ENCODE data around the gene RNGTT. TPM values are rescaled to one million over a fixed set of nuclear protein-coding genes. Genes with fewer than 3 reads are reported as not detected.
"Not testable (repeated sequence)": the region's sequence is repeated elsewhere in the genome, so short reads cannot be mapped to it uniquely, and the experiment has no call there.

RNGTT gene
- total RNA-seq, 2 donors from 2014 or later: 18.1 to 18.2 TPM

DNA sequence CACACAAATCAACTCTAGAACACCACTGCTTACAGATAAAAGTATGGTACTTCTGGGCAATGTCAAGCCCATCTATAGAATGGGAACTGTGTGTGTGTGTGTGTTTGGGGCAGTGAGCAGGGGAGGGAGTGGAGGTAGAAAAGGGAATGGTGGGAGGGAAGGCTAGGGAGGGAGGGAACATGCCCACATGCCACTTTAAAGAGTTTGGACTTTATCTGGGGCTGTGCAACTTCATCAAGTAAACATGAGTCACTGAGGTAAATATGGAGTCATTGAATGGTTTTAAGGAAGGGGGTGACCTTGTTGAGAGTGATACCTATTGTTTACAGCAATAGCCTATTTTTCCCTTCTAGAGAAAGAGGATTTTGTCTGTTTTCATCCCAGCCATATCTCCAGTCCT lies 22.5 kb upstream of the RNGTT start:
- H3K4me1 Mint-ChIP-seq (ENCODE audit: low read depth): no peaks in the 10 kb centered on the region
- no peaks in the 10 kb centered on the region for H3K27me3 Mint-ChIP-seq (ENCODE audit: low read depth)
- no peaks in the 10 kb centered on the region for H3K36me3 Mint-ChIP-seq (ENCODE audit: insufficient read depth in 2 of 2)
- no peak overlapping the region for H3K4me3 Mint-ChIP-seq
- ATAC-seq (replicated peaks in 1 of 2) (no peak), DNase-seq (no peak)
- H3K9me3 Mint-ChIP-seq: no peaks in the 10 kb centered on the region
- H3K27ac Mint-ChIP-seq: no peak overlapping the region

GRCh38 chr6:88984606-88985005 lies 21.2 kb upstream of the RNGTT start:
- Mint-ChIP-seq H3K4me1 (ENCODE audit: low read depth) (no peaks in the 10 kb centered on the region), H3K36me3 (ENCODE audit: insufficient read depth in 2 of 2) (no peaks in the 10 kb centered on the region), H3K9me3 (no peaks in the 10 kb centered on the region), H3K4me3 (no peak overlapping the region), H3K27me3 (ENCODE audit: low read depth) (no peaks in the 10 kb centered on the region), H3K27ac (no peak overlapping the region)
- DNase-seq: no peak
- ATAC-seq (replicated peaks in 1 of 2): no peak

GRCh38 chr6:88984152-88984551 lies 20.7 kb upstream of the RNGTT start:
- DNase-seq: no peak
- H3K36me3 Mint-ChIP-seq (ENCODE audit: insufficient read depth in 2 of 2): no peaks in the 10 kb centered on the region
- H3K27ac Mint-ChIP-seq: no peak overlapping the region
- H3K4me1 Mint-ChIP-seq (ENCODE audit: low read depth): no peaks in the 10 kb centered on the region
- no peak for ATAC-seq (replicated peaks in 1 of 2)
- no peak overlapping the region for H3K4me3 Mint-ChIP-seq
- no peaks in the 10 kb centered on the region for H3K27me3 Mint-ChIP-seq (ENCODE audit: low read depth)
- H3K9me3 Mint-ChIP-seq: no peaks in the 10 kb centered on the region

- Mint-ChIP-seq H3K4me3 (no peak overlapping the region), H3K4me1 (ENCODE audit: low read depth) (no peaks in the 10 kb centered on the region), H3K27ac (no peak overlapping the region), H3K36me3 (ENCODE audit: insufficient read depth in 2 of 2) (no peaks in the 10 kb centered on the region), H3K27me3 (ENCODE audit: low read depth) (no peaks in the 10 kb centered on the region), H3K9me3 (no peaks in the 10 kb centered on the region)
- no peak for ATAC-seq (replicated peaks in 1 of 2)
- DNase-seq: no peak
Observed at GRCh38 chr6:88983532-88983931, 20.1 kb upstream of the RNGTT start.

DNA sequence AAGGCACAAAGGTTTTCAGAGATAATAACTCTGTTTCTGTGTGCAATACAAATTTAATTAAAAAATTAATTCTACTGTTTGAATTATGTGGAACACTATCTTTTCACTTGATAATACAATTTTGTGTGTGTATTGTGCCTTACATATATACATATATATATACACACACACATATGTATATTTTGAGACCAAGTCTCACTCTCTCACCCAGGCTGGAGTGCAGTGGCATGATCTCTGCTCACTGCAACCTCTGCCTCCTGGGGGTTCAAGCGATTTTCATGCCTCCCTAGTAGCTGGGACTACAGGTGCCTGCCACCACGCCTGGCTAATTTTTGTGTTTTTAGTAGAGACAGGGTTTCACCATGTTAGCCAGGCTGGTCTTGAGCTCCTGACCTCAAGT lies 19.7 kb upstream of the RNGTT start:
- ATAC-seq (replicated peaks in 1 of 2): peak in 1 of 2 donors; percentile 14
- H3K4me1 Mint-ChIP-seq (ENCODE audit: low read depth); H3K9me3 Mint-ChIP-seq; H3K27me3 Mint-ChIP-seq (ENCODE audit: low read depth); H3K27ac Mint-ChIP-seq; H3K4me3 Mint-ChIP-seq; DNase-seq; H3K36me3 Mint-ChIP-seq (ENCODE audit: insufficient read depth in 2 of 2): not testable (repeated sequence)

- Mint-ChIP-seq H3K4me1 (ENCODE audit: low read depth) (no peaks in the 10 kb centered on the region), H3K27ac (no peak overlapping the region), H3K36me3 (ENCODE audit: insufficient read depth in 2 of 2) (no peaks in the 10 kb centered on the region), H3K4me3 (no peak overlapping the region), H3K9me3 (no peaks in the 10 kb centered on the region), H3K27me3 (ENCODE audit: low read depth) (no peaks in the 10 kb centered on the region)
- peak; percentile 19 to 29 for DNase-seq
- peak; percentile 93 to 97 for ATAC-seq (replicated peaks in 1 of 2)
Observed at GRCh38 chr6:88982720-88983119, 19.3 kb upstream of the RNGTT start.

- DNase-seq: no peak
Observed at GRCh38 chr6:88975369-88975768, 12.0 kb upstream of the RNGTT start.

GRCh38 chr6:88972504-88973423 lies 9.3 kb upstream of the RNGTT start:
- Mint-ChIP-seq H3K4me1 (ENCODE audit: low read depth) (no peaks in the 10 kb centered on the region), H3K9me3 (no peaks in the 10 kb centered on the region), H3K27ac (no peak overlapping the region), H3K27me3 (ENCODE audit: low read depth) (no peaks in the 10 kb centered on the region), H3K4me3 (no peak overlapping the region), H3K36me3 (ENCODE audit: insufficient read depth in 2 of 2) (no peaks in the 10 kb centered on the region)
- DNase-seq: no peak
- ATAC-seq (replicated peaks in 1 of 2): no peak

More at GRCh38 chr6:88975369-88975768, 12.0 kb upstream of the RNGTT start:
- no peaks in the 10 kb centered on the region for H3K9me3 Mint-ChIP-seq
- no peak overlapping the region for H3K4me3 Mint-ChIP-seq
- no peak for ATAC-seq (replicated peaks in 1 of 2)
- no peaks in the 10 kb centered on the region for H3K27me3 Mint-ChIP-seq (ENCODE audit: low read depth)
- H3K4me1 Mint-ChIP-seq (ENCODE audit: low read depth): no peaks in the 10 kb centered on the region
- H3K36me3 Mint-ChIP-seq (ENCODE audit: insufficient read depth in 2 of 2): no peaks in the 10 kb centered on the region
- H3K27ac Mint-ChIP-seq: no peak overlapping the region

- Mint-ChIP-seq H3K4me1 (ENCODE audit: low read depth) (no peaks in the 10 kb centered on the region), H3K9me3 (no peaks in the 10 kb centered on the region), H3K4me3 (no peak overlapping the region), H3K27me3 (ENCODE audit: low read depth) (no peaks in the 10 kb centered on the region), H3K36me3 (ENCODE audit: insufficient read depth in 2 of 2) (no peaks in the 10 kb centered on the region), H3K27ac (no peak overlapping the region)
- ATAC-seq (replicated peaks in 1 of 2) (no peak), DNase-seq (no peak)
Observed at GRCh38 chr6:88970301-88970700, 6.9 kb upstream of the RNGTT start.

GRCh38 chr6:88969255-88969654 lies 5.8 kb upstream of the RNGTT start:
- not testable (repeated sequence) for H3K9me3 Mint-ChIP-seq; H3K4me3 Mint-ChIP-seq; DNase-seq; ATAC-seq (replicated peaks in 1 of 2); H3K27me3 Mint-ChIP-seq (ENCODE audit: low read depth); H3K4me1 Mint-ChIP-seq (ENCODE audit: low read depth); H3K27ac Mint-ChIP-seq; H3K36me3 Mint-ChIP-seq (ENCODE audit: insufficient read depth in 2 of 2)

DNA sequence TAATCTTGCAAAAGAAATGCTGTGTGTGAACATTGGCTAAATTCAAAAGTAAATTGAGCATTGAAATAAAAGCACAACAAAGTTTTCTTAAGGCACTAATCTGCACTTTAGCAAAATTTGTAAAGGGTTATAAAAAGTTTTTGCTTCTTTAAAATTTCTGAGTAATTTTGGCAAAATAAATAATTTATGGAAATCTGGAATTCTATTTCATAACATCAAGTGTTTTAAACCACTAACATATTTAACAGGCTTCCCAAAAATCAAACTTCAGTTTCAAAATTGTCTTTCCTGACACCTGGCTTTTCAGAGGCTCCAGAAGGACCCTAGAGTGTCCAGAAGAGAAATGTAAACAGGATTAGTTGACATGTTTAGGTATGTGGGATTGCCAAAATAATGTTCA lies 4.5 kb upstream of the RNGTT start:
- Mint-ChIP-seq H3K27me3 (ENCODE audit: low read depth) (no peaks in the 10 kb centered on the region), H3K9me3 (no peaks in the 10 kb centered on the region), H3K4me3 (no peak overlapping the region), H3K36me3 (ENCODE audit: insufficient read depth in 2 of 2) (peaks cover 0 to 3% of the 10 kb centered on the region in 2 donors), H3K27ac (no peak overlapping the region), H3K4me1 (ENCODE audit: low read depth) (peaks cover 17% of the 10 kb centered on the region)
- ATAC-seq (replicated peaks in 1 of 2) (no peak), DNase-seq (no peak)

DNA sequence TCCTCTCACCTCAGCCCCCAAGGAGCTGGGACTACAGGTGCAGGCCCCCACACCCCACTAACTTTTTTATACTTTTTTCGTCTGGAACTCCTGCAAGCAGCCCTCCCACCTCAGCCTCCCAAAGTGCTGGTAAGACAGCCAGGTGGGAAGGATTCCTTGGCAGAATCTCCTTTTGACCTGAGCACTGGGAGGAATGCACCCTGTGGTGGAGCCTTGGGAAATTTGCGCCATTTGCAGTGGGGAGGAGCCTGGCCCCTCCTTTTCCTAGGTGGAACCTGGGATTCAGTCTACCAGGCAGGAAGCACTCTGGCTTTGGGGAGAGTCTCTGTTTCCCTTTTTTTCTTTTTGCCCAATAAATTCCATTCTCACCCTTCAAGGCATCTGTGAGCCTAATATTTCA lies 2.3 kb upstream of the RNGTT start:
- Mint-ChIP-seq H3K9me3 (no peaks in the 10 kb centered on the region), H3K27me3 (ENCODE audit: low read depth) (no peaks in the 10 kb centered on the region), H3K4me3 (peak overlapping the region in 1 of 2 donors; percentile 57), H3K36me3 (ENCODE audit: insufficient read depth in 2 of 2) (peaks cover 0 to 3% of the 10 kb centered on the region in 2 donors), H3K27ac (no peak overlapping the region), H3K4me1 (ENCODE audit: low read depth) (peaks cover 24% of the 10 kb centered on the region)
- DNase-seq (no peak), ATAC-seq (replicated peaks in 1 of 2) (no peak)

DNA sequence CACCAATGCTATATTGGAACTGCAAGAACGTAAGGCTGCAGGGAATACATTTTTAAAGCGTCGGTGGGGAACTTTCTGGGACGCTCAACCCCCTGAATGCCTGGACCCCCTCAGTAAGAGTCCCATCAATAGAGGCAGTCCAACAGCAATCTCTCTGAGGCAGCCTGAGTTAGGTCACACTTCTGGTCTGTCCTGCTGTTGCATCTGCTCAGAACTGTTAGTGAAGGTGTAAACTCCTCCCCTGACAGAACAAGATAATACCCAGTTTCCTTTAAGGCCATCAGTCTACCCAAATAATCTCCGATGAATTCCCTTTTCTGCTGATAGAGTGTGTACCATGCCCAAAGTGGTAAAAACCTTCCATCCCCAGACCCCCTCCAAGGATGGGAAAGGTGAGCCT lies 1.1 kb upstream of the RNGTT start:
- Mint-ChIP-seq H3K27me3 (ENCODE audit: low read depth) (no peaks in the 10 kb centered on the region), H3K36me3 (ENCODE audit: insufficient read depth in 2 of 2) (peaks cover 0 to 3% of the 10 kb centered on the region in 2 donors), H3K4me3 (peak overlapping the region; percentile 97), H3K27ac (peak overlapping the region; percentile 55), H3K9me3 (no peaks in the 10 kb centered on the region), H3K4me1 (ENCODE audit: low read depth) (peaks cover 33% of the 10 kb centered on the region)
- ATAC-seq (replicated peaks in 1 of 2): no peak
- no peak for DNase-seq

- Mint-ChIP-seq H3K36me3 (ENCODE audit: insufficient read depth in 2 of 2) (peaks cover 5 to 13% of the 10 kb centered on the region in 2 donors), H3K27me3 (ENCODE audit: low read depth) (no peaks in the 10 kb centered on the region), H3K9me3 (peaks cover 3% of the 10 kb centered on the region in 2 donors), H3K4me1 (ENCODE audit: low read depth) (peaks cover 41% of the 10 kb centered on the region), H3K4me3 (no peak overlapping the region), H3K27ac (no peak overlapping the region)
- ATAC-seq (replicated peaks in 1 of 2): no peak
- DNase-seq: no peak
Observed at GRCh38 chr6:88958842-88959241, 4.6 kb downstream of the RNGTT start.

All from activated T-cell treated with anti-CD3 and anti-CD28 coated beads, Interleukin-2, amount 50 U/mL, for 72 hours (primary cell).